Right lung (tissue), 10 donors: ENCODE measurements around the gene UBE2R2. TPM values are rescaled to one million over a fixed set of nuclear protein-coding genes. Genes with fewer than 3 reads are reported as not detected.
"Not testable (repeated sequence)": the region's sequence is repeated elsewhere in the genome, so short reads cannot be mapped to it uniquely, and the experiment has no call there.

Experiments
- DNase-seq, 2 donors: peaks; one replicate each; pipeline ENCODE4 v3.0.0-alpha.2; 2013
- long read RNA-seq, 8 donors: transcript quantifications; one replicate each; lab custom pipeline, GENCODE V29; 2026
- polyA plus RNA-seq, 5 donors: library from polyadenylated mRNA; unstranded; fragments of 120-200 nt; gene quantifications; one replicate each; pipeline versions ENCODE4 v1.2.1 to v1.2.3, GENCODE V29; 2013; ENCODE audit warnings: inconsistent platforms in 1 of 5, low replicate concordance in 1 of 5; ENCODE audit not compliant: insufficient read length in 5 of 5, insufficient read depth in 1 of 5

Gene UBE2R2, protein sequence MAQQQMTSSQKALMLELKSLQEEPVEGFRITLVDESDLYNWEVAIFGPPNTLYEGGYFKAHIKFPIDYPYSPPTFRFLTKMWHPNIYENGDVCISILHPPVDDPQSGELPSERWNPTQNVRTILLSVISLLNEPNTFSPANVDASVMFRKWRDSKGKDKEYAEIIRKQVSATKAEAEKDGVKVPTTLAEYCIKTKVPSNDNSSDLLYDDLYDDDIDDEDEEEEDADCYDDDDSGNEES
- 10 to 100 TPM; 50.7 to 56.6 (median 52.2) TPM for polyA plus RNA-seq
- long read RNA-seq, donor 1, full-length matches to known transcripts, result 43 of 76 reads
- long read RNA-seq, donor 1, partial matches to known transcripts, result 33 of 76 reads
- long read RNA-seq, donor 1, other reads (novel, unspliced or antisense), result 0 of 76 reads
- long read RNA-seq, donor 2, full-length matches to known transcripts, result 24 of 24 reads
- long read RNA-seq, donor 2, partial matches to known transcripts, result 0 of 24 reads
- long read RNA-seq, donor 2, other reads (novel, unspliced or antisense), result 0 of 24 reads
- long read RNA-seq, donor 3, full-length matches to known transcripts, result 36 of 36 reads
- long read RNA-seq, donor 3, partial matches to known transcripts, result 0 of 36 reads
- long read RNA-seq, donor 3, other reads (novel, unspliced or antisense), result 0 of 36 reads
- long read RNA-seq, donor 4, full-length matches to known transcripts, result 24 of 34 reads
- long read RNA-seq, donor 4, partial matches to known transcripts, result 10 of 34 reads
- long read RNA-seq, donor 4, other reads (novel, unspliced or antisense), result 0 of 34 reads
- long read RNA-seq, donor 5, full-length matches to known transcripts, result 33 of 159 reads
- long read RNA-seq, donor 5, partial matches to known transcripts, result 126 of 159 reads
- long read RNA-seq, donor 5, other reads (novel, unspliced or antisense), result 0 of 159 reads
- long read RNA-seq, donor 6, full-length matches to known transcripts, result 36 of 182 reads
- long read RNA-seq, donor 6, partial matches to known transcripts, result 146 of 182 reads
- long read RNA-seq, donor 6, other reads (novel, unspliced or antisense), result 0 of 182 reads
- long read RNA-seq, donor 7, full-length matches to known transcripts, result 35 of 127 reads
- long read RNA-seq, donor 7, partial matches to known transcripts, result 92 of 127 reads
- long read RNA-seq, donor 7, other reads (novel, unspliced or antisense), result 0 of 127 reads
- long read RNA-seq, donor 8, full-length matches to known transcripts, result 12 of 12 reads
- long read RNA-seq, donor 8, partial matches to known transcripts, result 0 of 12 reads
- long read RNA-seq, donor 8, other reads (novel, unspliced or antisense), result 0 of 12 reads

DNA sequence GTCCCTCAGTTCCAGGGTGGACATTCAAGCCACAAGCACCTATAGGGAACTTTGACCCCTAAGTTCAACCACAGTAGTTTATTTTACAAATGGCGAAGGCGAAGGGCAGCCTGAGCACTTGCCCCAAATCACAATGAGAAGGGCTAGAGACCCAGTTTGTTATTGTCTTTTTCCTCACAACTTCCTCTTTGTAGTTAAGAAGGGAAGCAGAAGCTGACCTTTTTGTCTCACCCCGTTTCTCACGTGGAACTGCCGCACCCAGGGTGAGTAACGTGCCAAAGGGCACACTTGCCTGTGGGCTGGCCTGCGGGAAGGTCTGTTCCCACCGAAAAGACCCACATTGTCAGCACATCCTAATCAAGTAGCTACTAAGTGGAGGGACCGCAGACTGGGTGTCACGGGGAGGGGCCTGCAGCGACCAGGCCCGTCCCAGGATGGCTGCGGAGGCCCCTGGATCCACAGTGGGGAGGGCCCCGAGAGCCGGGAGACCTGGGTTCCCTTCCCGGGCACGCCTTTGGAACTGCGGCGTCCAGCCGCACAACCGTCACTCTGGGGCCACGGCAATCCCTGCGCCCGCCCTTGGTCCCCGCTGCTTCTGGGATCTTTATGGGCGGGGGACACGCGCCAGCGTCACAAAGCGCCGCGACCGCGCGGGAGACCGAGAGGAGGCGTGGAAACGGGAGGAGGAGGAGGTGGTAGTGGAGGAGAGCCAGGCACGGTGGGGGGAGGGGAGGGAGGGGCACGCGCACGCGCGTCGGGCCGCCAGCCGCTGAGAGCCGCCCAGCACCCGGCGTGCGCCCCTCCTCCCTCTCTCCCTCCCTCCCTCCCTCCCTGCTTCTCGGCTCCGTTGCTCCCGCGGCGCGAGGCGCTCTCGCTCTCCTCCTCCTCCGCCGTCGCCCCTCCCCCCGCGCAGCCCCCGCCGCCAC lies at the start of gene UBE2R2:
TSS of gene UBE2R2 (plus strand) at position 834 of the 926 bp plus-strand sequence. CDS start 598 bp downstream, outside the sequence.
- DNase-seq, result peak; percentile 97 to 99

DNA sequence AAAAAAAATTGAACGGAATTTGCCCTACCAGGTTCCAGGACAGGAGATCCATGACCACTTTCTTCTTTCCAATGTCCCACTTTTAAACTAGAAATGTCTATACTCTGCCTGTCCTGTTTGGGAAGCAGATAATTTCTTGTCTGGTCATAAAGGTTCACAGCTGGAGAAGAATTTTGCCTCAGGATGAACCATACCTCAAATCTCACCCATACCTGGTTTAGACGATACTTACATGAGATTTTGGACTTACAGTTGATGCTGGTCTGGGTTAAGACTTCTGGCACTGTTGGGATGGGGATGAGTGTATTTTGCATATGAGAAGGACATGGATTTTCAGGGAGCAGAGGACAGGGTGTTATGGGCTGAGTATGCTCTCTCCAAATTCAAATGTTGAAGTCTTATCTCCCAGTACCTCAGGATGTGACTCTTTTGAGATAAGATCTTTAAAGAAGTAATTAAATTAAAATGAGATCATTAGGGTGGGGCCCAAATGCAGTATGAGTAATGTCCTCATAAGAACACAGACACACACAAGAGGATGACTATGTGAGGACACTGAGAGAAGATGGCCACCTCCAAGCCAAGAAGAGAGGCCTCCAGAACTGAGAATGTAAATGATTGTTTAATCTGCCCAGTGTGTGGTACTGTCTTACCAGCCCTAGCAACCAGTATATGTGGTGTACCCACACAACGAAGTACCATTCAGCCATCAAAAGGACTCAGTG lies 46.6 kb upstream of the UBE2R2 start:
- DNase-seq, result not testable (repeated sequence)

DNA sequence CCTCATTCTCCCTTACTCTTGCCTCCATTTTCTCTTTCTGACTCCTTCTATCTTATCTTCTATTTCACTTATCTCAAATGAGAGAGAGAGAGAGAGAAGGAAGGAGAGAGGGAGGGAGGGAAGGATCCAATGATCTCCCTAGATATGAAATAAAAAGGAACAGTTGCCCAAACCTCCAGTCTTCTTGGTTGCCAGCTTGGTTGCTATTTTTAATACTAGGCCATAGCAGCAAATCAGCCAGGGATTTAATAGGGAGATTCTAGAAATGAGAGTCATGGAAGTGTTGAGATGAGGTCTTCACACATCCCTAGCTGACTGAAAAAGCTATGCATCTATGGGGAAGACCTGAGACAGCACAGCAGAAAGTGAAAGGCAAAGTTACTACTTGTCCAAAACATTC lies 43.8 kb upstream of the UBE2R2 start:
- DNase-seq, result not testable (repeated sequence)

DNA sequence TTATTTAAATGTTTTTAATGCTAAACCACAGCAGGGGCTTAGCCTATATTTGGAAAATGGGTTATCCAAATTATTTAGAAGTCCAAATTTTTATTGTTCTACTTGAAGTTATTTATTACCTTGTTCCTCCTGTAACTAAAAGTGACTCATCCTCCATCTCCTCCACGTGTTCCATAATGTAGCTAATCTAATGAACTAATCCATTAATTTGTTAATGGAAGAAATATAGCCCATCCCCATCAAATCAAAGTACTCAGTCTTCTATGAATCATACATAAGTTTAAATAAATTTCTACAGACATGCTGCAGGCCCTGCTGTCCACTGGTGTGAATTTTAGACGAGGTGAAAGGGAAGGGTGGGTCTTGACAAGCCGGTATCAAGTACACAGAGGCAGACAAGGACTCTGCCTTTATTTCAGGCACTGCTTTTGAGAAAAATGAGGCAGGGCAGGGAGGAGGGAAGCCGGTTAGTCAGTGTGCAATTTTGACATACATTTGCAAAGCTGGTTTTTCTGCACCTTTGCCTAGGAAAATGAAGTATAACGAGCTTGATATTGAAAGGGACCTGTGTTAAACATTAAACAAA lies 42.8 kb upstream of the UBE2R2 start:
- DNase-seq, result not testable (repeated sequence)

DNA sequence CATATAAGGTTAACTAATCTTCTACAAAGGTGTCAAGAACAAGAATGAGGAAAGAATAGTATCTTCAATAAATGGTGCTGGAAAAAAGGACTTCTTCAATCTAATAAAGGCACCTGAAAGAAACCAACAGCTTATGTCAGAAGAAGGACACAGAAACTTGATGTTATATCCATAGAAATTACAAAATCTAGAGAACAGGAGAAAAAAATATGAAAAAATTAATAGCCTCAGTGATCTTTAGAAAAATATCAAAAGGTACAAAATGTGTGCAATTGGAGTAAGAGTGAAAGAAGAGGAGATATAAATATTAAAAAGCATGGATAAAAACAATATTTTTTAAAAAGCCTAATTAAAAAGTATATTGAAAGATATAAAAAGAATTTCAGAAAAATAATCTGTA lies 40.4 kb upstream of the UBE2R2 start:
- no peak for DNase-seq

DNA sequence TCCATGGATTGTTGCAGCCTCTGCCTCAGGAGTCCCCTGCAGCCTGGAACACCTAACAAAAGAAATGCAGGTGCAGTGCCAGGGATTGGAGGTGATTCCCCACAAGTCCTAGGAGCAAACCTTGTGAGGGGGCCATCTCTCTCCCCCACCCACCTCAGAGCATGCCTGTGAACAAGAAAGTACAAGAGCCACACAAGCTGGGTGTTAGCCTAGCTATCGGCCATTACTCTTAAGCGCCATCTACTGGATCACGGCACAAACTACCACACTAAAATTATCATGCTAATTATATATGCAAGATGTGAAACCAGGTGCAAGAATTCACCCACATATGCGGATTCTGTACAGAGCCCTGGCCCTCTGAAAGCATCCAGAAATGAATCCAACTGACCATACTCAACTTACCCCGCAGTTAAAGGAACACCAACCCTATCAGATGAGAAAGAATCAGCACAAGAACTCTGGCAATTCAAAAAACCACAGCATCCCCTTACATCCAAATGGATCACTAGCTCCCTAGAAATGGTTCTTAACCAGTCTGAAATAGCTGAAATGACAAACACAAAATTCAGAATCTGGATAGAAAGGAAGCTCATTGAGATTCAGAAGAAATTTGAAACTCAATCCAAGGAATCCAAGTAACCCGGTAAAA lies 38.1 kb upstream of the UBE2R2 start:
- no peak for DNase-seq

DNA sequence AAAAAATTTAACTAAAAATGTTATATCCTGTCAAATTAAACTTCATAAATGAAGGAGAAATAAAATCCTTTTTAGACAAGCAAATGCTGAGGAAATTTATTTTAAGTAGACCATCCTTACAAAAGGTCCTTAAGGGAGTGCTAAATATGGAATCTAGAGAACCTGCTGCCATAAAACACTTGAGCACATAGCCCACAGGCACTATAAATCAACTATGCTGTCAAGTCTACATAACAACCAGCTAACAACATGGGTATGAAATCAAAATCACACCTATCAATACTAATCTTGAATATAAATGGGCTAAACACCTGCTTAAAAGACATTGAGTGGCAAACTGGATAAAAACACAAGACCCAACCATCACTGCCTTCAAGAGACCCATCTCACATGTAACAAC lies 36.7 kb upstream of the UBE2R2 start:
- no peak for DNase-seq

DNA sequence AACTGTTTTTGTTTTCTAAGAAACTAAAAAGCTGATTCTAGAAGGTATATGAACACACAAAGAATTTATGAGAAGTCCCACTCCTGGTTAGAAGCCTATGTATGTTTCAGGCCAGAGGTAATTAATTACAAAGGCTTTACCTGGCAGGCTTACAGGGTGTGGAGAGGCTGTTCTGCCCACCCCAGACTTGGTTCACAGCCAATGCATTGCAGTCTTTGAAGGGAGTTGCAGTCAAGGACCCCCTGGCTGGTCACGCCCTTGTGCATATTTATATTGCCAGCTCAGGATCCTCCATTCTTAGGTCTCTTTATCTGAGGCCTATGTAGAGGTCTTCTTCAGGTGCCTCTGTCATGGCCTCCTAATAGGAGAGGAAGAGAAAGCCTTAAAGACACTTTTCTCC lies 35.2 kb upstream of the UBE2R2 start:
- no peak for DNase-seq

DNA sequence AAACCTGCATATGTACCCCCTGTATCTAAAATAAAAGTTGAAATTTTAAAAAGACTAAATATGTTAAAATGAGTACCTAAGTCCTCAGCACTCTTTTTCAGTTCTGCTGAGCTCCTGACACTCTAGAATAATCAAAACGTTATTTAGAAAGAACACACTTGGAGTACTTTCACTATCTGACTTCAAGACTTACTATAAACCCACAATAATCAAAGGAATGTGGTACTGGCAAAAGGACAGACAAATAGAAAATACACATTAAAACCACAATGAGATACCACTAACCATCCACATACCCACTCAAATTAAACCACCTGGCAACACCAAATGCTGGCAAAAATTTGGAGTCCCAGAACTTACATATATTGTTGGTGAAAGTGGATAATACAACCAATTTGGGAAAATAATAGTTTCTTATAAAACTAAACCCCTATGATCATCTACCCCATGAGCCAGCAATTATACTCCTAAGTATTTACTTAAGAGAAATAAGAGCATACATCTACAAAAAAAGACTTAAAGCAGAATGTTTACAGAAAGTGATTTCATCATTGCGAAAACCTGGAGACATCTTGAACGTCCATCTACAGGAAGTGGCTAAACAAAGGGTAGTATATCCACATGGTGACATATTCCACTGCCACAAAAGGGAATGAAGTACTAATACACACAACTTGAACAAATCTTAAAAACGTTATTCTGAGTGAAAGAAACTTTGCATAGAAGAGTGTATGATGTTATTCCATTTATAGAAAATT lies 34.4 kb upstream of the UBE2R2 start:
- DNase-seq, result no peak

DNA sequence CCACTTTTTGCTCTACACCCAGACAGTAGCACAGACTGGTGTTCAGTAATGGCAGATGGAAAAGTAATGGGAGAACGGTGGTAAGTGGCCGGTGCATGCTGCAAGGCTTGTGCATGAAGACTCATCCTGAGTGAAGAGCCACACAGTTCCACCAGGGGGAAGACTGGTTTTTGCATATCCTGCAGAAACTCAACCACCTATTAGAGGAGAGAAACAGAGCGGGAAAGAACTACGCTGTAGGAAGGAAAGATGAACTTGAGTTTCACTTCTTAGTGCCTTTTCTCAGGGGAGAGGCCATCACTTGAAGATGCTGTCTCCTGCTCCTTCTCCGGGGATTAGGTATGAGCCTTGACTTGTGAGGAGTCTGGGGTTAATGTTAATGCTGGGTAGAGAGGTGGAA lies 31.0 kb upstream of the UBE2R2 start:
- no peak for DNase-seq

DNA sequence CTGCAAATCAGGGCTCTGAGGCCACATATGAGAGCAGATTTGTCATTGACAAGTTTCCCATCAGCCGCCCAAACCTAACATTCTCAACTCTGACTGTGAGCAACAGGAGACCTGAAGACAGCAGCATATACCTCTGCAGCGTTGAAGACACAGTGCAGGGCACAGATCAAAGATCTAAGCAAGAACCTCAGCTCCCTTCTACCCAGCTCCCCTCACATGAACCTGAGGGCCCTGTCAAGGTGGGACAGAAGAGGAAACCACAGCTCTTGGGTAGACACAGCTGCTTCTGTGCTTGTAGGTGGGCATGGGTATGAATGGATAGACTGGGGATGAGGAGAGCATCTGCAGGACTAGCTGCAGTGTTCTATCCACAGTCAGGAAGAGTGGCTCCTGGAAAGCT lies 30.3 kb upstream of the UBE2R2 start:
- DNase-seq, result no peak

DNA sequence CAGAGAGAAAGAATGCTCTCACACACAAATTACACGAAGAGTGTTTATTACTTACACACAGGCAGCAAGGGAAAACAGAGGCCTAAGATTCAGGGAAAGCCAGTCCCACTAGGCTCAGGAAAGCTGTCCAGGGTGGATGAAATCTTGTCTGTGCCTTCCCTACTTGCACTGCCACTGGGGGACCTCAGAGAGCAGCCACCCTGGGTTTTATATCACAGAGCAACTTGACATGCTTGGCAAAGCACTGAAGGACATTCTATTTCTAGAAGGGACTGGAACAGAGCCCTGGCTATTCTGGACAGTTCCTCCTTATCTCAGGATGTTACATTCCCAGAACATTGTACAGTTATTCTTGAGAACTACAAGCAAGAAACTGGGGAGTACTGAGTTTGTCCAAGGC lies 29.1 kb upstream of the UBE2R2 start:
- no peak for DNase-seq

DNA sequence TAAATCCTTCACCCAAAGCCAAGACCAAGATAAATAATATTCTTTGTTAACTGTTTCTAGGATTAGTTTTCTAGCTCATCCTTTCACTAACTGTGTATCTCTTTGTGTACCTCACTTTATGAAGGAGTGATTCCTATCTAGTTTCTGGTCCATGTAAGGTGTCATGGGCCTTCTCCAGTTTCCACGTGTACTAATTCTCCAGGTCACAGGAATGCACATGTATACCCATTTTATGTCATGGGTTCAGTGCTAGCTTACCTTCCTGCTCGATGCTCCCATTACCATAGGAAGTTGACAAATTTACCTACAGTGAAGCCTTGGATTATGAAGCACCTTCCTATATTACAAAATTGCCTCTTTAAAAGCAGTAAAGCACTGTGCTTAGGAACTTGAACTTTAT lies 27.5 kb upstream of the UBE2R2 start:
- not testable (repeated sequence) for DNase-seq

DNA sequence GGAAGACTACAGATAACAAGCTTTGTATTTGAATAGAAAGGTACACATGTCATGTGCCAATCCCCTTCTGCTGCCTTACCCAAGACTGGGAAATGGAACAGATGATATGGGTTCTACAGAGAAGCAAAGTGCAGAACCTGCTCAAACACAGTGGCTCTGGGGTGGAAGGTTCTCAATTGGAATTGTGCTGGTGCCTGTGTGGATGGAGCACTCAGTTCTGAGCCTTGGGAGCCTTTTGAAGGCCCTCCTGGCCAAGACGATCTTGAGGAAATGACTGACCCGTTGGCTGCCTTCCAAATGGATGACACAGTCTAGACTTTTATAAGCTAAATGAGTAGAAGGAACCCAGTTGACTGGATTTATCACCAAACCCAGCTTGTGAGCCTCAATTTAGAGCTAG lies 25.8 kb upstream of the UBE2R2 start:
- DNase-seq, result no peak

DNA sequence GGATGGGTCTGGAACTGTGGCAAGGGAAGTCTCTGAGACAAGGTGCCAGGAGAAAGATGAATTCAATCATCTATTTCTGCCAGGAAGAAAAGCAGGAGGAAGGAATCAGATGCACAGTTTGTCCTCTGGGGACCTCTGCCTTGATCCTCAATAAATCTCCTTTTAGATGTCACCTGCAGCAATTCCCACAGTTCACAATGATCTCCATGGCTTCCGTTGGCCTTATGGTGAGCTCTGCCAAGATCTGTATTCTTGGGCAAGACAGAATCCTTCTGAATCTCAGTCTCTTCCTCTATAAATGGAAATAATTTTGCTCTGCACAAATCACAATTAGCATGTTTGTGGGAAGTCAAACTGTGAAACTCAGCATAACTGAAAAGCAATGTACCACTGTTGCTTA lies 23.5 kb upstream of the UBE2R2 start:
- not testable (repeated sequence) for DNase-seq

DNA sequence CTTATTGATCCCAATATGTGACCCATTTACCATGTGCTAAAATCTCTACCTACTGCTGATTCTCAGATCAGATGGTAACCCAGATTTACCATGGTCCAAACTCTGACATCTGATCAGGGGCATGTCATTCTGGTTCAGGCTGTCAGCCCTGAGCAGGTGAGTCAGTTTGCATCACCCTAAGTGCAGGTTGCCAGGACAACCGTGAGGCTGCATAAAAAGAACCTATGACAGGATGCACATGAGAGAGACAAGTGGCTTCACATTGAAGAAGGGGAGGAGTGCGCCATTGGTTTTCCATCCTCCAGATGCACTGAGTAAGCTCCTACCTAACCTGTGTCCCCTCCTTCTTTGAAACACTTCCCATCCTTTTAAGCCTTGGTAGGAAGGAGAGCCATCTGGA lies 22.4 kb upstream of the UBE2R2 start:
- DNase-seq, result no peak

DNA sequence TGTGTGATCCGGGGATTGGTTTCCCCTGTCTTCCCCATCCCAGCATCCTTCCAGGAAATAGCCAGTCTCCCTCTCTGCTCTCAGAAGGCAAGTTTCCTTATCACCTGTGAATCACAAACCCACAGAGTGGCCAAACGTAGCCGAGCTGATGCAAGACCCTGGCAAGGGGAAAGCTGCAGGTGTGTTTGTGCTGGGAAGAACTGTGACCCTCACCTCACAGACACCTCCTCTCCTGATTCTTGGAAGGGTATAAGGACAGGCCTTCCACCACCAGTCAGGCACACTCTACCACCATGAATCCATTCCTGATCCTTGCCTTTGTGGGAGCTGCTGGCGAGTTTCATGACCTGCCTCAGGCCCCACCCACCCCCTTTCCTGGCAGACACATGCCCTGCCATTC lies 21.7 kb upstream of the UBE2R2 start, which contains the start of gene PRSS3:
TSS of gene PRSS3 (plus strand) at position 281 of the 400 bp plus-strand sequence. CDS start at position 294, 13 bp downstream.
- no peak for DNase-seq

DNA sequence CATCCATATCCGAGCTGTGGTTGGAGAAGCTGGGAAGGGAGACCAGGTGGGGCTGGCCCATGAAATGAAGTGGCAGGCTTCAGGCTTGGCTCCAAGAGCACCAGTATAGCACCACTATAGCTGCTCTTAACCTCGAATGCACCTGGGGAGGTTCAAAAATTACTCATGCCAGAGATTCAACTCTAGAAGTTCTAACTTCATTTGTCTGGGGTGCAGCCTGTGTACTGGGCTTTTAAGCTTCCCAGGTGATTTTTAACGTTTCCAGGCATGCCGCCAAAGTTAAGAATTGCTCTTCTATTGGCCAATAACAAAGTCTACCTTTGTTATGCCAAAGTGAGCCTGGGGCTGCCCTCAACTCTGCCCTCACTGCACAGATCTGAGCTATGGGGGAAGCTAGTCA lies 21.1 kb upstream of the UBE2R2 start:
- DNase-seq, result no peak
